ENCODE data around the gene G0S2. TPM values are rescaled to one million over a fixed set of nuclear protein-coding genes. Genes with fewer than 3 reads are reported as not detected.

The G0S2 gene
- total and polyA plus RNA-seq, 9 of the 15 experiments (the other 6 are each of a cell fraction or from before 2014, with no cell fraction given), result 0.18 to 65.6 (median 11.4) TPM

- POLR2A ChIA-PET, result interaction anchor here (0.6 to 1.2 kb wide), 7 partner anchors 14 to 147 kb away, joined by 3 to 6 read pairs (median 3); partner anchors contain the start of gene CAMK1G
- TF ChIP-seq BCLAF1 (IDR thresholded peaks at IDR 0.05; ENCODE audit: borderline replicate concordance in 1 of 2, control insufficient read depth in 1 of 2, low read depth in 2 of 2, low read length in 1 of 2) (no peak), DIDO1 (tag; IDR thresholded peaks at IDR 0.05; ENCODE audit: low read depth) (no peak), CHD1 (IDR thresholded peaks at IDR 0.05; ENCODE audit: low read length) (no peak), CHCHD3 (CRISPR knock-in tag; IDR thresholded peaks at IDR 0.05) (no peak), CC2D1A (IDR thresholded peaks at IDR 0.05) (no peak), ZNF655 (CRISPR knock-in tag; IDR thresholded peaks at IDR 0.05) (no peak), ZNF12 (CRISPR knock-in tag; IDR thresholded peaks at IDR 0.05) (no peak), ZNF384 (IDR thresholded peaks at IDR 0.05; ENCODE audit: low read depth, low read length) (no peak)
- FAIRE-seq (no peak), ATAC-seq (no peak), DNase-seq (ENCODE audit: extremely low read depth in 1 of 4, low spot score in 3 of 4) (no peak)
- Histone ChIP-seq H3K4me3 (no peak overlapping the region), H3K27ac (ENCODE audit: extremely low read depth, low read depth, low read length) (no peak overlapping the region), H3K9me3 (replicated peaks; ENCODE audit: control insufficient read depth, insufficient read depth, low read depth, low read length) (no peaks in the 10 kb centered on the region), H3K4me2 (ENCODE audit: insufficient read depth, low read length) (no peak overlapping the region), H3K9me1 (ENCODE audit: control insufficient read depth, insufficient read depth, low read length) (peaks cover 3% of the 10 kb centered on the region), H3K36me3 (ENCODE audit: control insufficient read depth, insufficient read depth, low read length) (no peaks in the 10 kb centered on the region), H2AFZ (ENCODE audit: low read depth, low read length) (no peak overlapping the region), H3K79me2 (ENCODE audit: control insufficient read depth, insufficient read depth, low read length) (no peaks in the 10 kb centered on the region), H3K4me1 (replicated peaks in 1 of 2; ENCODE audit: control insufficient read depth in 2 of 2, insufficient read depth in 2 of 2, low read length in 2 of 2) (peaks cover 0 to 24% of the 10 kb centered on the region in 2 experiments; a peak in 3 of 5 replicates), H3K27me3 (ENCODE audit: control insufficient read depth in 2 of 2, insufficient read depth in 2 of 2, low read length in 2 of 2) (peaks cover 14 to 59% of the 10 kb centered on the region in 2 experiments; a peak in 4 of 5 replicates), H4K20me1 (replicated peaks; ENCODE audit: control insufficient read depth, insufficient read depth, low read length) (0 out of 2 replicates have a peak, but pooled peaks cover 5% of the 10 kb centered on the region), H3K9ac (ENCODE audit: insufficient read depth in 1 of 2, low read depth in 2 of 2, low read length in 2 of 2) (no peak overlapping the region)
- CTCF ChIA-PET (ENCODE audit: low intra/inter-chr PET ratio), result no interaction called here
- in situ Hi-C loops (cut with MboI) (no loop called here), intact Hi-C loops (cut with micrococcal nuclease) (no loop called here)
- WGBS (ENCODE audit: insufficient coverage, low coverage, missing lambda C conversion rate), result 23% methylated on average over 11 of the region's 11 CpGs
- BruUV-seq (replicated peaks), result no TSS peak
Measured at GRCh38 chr1:209629621-209630382, 45.4 kb upstream of the G0S2 start.

Measured in K562 (cell line).